HG02840 (cell line): ENCODE data around the gene CCDC88C.
"Not testable (repeated sequence)": the region's sequence is repeated elsewhere in the genome, so short reads cannot be mapped to it uniquely, and the experiment has no call there.

Experiments
- ATAC-seq: cut with Tn5 transposase; IDR thresholded peaks from one replicate; pipeline ENCODE4 v1.9.1; 2021; ENCODE audit warnings: mild to moderate bottlenecking, moderate library complexity, moderate number of reproducible peaks; ENCODE audit not compliant: unreplicated experiment, low FRiP score

Gene CCDC88C

DNA sequence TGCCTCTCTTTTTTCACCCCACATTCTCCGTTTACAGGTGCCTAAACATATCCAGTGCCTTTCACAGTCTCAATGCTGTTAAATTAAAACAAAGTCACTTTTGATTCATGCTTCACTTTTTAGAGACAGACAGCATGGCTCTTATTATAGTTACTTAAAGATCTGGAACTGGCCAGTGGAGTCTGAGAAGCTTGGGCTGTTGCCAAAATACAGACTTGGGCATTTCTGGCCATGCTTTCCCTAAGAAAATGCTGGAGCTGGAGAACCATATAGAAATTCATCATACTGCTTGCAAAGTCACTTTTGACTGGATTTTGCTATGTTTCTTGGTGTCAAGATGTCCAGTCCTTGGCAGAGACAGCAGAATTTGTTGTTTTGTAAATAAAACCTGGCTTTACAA lies 161.0 kb downstream of the CCDC88C start:
- ATAC-seq, result no peak

DNA sequence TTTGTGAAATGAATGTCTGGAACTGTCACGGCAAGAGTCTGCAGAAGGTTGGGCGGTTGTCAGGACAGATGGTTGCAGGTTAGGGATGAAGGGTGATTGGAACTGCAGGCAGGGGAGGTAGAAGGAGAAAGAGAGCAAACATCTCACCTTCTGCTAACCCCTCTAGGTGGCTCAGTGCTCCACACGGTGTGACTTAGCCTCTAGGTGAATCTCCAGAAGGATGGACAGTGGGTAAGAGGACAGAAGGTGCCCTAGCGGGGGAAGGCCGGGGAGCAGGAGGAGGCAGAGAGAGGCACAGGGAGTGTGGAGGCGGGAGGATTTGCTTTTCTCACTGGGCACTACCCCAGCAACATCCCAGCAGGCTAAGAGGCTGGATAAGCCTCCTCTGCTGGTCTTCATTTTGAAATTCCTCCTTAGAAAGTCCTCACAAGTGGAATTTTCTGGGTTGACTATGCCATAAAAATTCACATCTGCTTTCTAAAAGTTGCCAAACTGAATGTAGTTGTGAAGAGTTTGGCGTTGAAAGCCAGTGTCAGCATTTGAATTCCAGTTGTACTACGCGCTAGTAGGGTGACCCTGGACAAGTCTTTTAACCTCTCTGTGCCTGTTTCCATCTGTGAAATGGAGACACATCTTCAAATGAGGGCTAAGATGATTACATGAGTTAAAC lies 162.5 kb downstream of the CCDC88C start:
- ATAC-seq, result no peak

DNA sequence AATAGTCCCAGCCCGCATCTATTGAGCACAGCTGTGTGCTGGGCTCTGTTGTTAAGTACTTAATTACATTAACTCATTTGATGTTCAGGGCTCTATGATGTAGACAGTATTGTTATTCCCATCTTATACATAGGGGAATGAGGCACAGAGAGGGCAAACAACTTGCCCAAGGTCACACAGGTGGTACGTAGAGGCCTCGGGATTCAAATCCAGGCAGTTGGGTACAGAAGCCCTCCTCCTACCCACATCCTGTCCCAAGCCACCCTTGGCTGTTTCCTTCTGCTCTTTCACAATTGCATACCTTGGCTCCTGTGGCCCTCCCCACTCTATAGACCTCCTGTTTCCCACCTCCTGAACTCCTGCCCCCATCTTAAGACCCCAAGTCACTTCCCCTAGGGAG lies 163.2 kb downstream of the CCDC88C start:
- no peak for ATAC-seq

DNA sequence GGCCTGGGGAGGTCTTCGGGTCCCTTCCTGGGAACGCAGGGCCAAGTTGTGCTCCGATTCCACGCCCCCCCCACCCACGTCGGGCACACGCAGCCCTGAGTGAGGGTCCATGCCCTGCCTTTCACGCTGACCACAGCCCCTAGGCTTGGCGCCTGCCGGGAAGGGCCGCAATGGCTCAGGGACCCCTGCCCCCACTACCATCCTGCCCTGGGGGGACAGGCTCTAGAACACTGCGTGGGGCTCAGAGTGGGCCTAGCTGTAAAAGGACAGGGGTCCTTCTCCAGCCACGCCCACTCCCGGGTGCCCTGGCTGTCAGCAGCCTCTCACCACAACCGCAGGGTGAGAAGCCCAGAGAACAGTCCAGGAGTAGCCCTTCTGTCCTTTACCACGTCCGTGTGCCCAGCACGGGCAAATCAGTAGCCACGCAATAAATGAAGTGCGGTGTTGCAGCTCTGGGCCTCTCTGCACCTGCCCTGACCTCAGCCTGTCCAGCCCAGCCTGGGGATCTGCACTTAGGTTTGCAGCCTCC lies 163.8 kb downstream of the CCDC88C start:
- ATAC-seq, result no peak

DNA sequence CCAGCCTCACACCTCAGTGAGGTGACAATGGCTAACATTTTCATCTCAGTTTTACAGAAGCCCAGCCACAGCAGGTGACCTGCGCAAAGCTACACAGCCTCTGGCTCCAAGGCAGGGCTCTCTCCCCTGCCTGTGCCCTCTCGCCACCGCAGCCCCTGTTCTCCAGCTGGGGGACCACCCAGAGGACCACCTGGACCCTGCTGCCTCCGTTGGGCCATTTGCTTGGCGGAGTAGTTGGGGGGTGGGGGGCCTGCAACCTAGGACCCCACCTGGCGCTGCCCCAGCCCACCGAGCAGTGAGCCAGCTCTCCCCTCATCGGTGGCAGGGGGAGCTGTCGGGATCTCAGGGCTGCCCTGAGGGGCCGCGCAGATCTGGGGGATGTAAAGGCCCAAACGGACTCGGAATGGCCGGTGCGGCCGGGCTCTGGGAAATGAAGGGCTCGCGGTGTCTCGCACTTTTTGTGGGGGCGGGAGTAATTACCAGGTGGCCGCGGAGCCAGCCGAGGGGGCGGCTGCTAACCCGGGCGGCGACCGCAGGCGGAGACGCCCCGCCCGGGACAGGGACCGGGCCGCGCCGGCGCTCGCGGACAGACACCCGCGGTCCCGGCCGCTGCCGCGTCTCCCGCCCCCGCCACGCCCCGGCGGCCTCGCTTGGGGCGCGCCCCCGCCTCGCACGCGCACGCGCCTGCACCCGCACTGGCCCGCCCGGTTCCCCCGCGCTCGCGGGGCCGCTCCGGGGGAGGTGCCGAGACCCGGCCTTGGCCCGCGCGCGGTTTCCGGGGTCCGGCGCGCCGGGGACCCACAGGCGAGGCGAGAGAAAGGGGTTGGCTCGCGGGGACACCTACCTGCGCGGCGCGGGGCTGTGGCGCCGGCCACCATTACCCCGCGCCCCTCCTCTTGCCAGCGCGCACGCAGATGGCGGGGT lies 164.5 kb downstream of the CCDC88C start:
- ATAC-seq, result no peak

DNA sequence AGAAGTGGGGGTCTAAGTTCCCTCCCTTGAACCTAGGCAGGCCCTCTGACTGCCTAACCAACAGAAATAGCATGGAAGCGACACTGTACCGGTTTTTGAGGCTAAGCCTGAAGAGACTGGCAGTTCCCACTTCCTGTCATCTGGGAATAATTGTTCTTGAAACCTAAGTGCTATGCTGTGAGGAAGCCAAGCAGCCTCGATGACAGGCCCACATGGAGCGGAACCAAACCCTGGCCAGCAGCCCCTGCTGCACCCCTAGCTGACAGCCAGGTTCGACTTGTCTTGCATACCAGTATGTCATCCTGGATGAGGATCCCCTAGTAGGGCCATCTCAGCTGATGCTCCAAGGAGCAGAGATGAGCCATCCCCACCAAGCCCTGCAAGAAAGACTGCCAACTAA lies 166.7 kb downstream of the CCDC88C start:
- ATAC-seq, result no peak

DNA sequence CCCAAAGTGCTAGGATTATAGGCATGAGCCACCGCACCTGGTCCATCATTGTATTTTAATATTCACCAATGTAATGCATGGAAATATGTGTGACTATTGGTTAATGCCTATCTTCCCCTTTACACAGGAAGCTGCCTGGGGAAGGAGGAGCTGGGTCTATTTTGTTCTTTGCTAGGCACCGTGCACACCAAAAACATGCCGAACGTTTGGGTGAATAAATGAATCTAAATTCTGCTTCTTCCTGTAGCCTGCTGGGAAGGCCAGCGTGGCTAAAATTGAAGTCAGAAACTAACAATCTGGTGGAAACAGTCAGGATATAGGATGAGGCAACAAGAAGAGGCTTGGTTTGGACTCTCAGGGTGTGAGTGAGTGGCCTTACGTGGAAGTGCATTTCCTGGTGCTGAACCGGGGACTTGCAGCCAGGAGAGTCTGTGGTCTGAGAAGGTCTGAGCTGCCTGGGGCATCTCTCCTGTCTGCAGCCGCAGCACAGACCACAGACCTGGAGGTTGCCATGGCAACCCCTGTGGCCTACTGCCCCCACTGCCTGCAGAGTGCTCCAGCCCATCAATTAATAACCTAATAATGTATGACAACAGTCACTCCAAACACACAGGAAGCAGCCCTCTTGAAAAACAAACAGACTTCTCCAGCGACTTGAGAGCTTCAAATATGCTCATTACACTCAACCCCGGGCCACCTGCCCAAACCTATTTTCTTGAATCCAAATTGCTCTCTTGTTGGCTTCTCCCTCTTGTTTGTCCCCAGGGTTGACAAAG lies 167.6 kb downstream of the CCDC88C start:
- ATAC-seq, result peak; percentile 89

DNA sequence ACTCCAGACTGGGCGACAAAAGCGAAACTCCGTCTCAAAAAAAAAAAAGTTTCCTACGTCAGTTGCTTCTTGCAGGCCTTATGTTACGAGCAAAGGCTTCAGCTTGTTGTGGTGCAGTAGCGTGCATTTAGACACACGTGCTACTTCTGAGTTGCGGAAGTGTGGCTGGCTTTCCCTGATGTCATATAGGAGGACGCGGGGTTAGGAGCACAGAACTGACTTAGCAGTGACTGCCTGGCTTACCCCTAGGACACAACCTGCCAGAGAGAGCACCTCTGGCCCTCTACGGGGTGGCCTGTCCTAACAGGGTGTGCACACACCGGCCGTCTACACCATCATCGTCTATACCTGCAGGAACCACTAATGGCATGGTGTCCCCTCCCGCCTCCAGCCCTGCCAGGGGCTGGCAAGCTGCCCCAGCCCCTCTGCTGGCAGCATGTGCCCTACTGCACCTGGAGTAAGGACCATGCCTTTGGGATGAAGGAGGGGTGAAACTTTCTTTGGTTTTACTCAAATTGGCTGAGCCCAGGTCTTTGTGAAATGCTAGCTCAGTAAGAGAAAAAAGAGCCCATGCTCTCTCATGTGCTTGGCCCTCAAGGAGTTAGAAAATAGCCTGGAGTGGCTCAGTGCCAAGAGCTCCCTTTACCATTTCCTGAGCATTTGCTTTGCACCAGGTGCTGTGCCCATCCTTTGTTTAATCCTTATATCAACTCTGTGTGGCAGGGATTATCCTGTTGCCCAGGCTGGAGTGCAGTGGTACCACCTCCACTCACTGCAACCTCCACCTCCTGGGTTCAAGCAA lies 171.4 kb downstream of the CCDC88C start:
- ATAC-seq, result no peak

DNA sequence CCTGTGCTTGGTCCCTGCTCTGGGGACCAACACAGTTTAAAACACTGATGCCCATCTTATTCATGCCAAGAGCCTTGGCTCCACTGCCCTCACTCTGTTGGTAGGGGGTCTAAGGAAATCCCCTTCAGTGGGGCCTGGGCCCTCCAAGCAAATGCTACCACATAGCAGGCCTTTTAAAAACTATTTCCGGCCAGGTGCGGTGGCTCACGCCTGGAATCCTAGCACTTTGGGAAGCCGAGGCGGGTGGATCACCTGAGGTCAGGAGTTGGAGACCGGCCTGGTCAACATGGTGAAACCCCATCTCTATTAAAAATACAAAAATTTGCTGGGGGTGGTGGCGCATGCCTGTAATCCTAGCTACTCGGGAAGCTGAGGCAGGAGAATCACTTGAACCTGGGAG lies 172.0 kb downstream of the CCDC88C start:
- ATAC-seq, result not testable (repeated sequence)

DNA sequence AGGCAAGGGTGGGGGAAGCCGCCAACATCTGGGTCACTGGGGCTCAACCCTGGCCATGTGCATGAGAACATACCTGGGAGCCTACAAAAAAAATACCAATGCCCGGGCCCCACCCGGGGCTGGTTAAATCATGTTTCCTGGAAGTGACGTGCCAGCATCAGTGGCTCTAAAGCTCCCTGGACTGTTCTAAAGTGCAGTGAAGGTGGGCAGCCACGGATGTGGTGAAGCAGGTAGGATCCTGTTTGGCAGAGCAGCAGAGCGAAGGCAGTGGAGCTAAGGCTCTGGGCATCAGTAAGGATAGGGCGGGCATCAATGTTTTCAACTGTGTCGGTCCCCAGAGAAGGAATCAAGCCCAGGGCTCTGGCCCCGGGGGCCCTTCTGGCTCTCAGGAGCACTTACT lies 172.6 kb downstream of the CCDC88C start:
- ATAC-seq, result no peak

DNA sequence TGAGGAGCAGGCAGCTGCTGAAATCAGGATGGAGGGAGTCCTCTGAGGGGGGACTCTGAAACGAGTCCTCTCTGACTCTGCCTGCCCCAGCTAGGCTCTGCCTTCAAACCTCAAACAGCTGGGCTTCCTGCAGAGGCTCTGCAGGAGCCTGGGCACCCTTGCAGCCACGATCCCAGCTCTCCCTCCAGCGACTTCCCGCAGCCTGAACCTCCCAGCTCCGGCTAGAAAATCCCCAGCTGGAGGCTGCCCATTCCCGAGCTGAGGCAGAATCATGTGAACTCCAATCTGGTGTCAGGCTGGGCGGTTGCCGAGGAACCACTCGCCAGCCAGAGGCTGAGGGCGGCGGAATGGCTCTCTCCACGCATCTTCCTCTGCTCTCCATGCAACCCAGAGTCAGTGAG lies 173.1 kb downstream of the CCDC88C start, which contains the start of gene GPR68:
GPR68 (minus strand) TSS at position 204 of the 401 bp plus-strand sequence. CDS start 9,654 bp downstream, outside the sequence.
- ATAC-seq, result no peak

DNA sequence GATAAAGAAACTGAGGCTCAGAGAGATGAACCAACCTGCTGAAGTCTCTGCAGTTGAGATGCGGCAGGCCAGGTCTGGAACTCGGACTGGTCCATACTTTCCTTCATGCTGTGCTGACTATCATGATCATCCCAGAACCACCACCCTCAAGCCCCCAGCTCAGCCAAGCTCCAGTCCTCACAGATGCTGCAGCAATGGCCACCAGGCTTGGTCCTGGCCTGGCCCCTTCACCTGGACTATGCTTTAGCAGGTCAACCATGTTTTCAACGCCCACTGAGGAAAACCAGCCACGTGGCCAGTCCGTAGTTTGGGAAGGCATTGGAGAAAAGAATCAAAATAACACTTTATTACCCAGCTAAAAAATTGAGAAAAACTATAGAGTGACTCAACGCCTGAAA lies 174.5 kb downstream of the CCDC88C start:
- no peak for ATAC-seq

DNA sequence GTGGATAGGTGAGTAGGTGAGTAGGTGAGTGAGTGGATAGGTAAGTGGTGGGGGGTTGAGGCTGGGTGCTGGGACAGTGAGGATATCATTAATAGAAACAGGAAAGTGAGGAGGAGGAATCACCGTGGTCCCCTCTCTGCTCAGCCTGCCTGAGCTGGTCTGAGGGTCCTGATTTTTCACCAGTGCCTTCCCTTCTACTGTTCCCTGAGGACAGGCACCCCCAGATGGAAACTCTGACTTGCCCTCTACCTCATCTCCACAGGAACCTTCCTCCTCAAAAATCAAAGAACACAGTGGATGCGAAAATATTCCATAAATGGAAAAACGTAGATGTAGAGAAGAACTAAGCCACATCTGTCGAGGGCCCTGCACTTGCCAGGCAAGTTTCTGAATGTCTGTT lies 175.0 kb downstream of the CCDC88C start:
- ATAC-seq, result no peak

DNA sequence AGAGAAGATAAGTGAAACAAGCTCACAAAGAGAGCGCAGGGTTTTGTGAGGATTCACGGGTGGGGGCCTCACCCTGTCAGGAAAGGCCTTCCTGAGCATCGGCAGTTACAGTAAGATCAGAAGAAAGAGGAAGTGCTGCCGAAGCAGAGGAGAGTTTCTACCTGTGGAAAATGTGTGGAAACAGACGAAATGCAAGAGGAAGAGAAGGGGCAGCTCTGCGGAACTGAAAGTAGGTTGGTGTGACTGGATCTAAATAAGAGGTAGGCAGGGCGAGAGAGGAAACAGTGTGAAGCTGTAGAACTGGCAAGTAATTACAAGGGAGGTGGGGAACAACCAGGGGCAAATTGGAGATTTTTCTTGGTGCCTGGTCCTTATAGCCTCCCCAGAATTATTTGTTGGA lies 175.8 kb downstream of the CCDC88C start:
- ATAC-seq, result no peak

DNA sequence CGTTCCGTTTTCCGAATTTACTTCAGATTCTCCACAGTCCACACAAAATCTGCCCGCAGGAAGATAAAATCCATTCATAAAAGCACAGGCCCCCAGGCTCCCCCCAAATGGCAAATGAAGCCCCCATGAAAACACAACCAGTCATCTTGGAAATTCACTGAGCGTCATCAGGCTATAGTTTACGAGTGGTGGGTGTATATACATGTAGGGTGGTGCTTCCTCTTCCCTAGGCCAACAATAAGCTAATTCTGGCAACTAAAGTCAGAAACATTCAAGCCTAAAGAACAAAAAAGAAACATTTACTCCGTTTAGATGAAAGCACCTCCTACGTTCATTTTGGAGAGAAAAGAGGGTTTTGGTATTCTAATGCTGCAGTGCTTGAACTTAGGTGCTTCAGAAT lies 179.0 kb downstream of the CCDC88C start:
- no peak for ATAC-seq

DNA sequence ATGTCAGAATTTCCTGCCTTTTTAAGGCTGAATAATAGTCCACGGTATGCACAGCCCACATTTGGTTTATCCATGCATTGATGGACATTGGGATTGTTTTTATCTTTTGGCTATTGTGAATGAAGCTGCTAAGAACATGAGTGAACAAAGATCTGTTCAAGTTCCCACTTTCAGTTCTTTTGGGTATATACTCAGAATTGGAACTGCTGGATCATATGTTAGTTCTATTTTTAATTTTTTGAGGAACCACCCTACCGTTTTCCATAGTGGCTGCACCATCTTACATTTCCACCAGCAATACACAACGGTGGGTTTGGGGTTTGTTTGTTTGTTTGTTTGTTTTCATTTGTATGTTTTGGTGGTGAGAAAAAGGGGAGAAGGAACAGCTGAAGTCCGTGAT lies 179.5 kb downstream of the CCDC88C start:
- ATAC-seq, result no peak

DNA sequence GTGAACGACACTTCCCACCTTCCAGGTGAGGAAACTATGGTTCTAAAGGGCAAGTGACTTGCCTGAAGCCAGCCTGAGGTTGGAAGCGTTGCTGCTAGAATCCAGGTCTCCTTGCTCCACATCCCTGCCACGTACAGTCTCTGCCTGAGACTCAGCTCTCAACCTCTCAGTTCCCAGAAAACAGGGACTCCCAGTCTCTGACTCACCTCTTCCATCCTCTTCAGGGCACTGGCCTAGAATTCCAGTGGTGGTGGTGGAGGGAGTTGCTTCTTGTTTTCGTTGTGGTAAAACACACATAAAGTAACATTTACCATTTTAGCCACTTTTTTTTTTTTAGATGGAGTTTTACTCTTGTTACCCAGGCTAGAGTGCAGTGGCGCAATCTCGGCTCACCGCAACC lies 180.4 kb downstream of the CCDC88C start:
- no peak for ATAC-seq

DNA sequence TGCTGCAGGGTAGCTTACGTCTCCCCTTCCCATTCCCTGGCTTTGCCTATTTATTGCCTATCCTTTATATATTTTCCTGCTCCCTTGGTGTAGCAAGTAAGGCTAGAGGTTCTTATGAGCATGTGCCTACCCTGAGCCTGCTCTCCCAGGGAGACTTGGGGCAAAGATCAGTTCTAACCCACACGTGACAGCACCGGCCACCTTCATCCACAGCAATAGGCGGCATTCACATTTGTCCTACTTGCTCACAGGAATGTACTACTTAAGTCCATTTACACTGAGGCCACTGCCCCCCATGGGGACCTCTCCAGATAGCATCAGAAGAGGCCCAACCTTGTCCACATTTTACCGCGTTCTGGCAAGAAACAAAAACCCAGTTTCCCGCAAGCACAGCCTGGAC lies 181.8 kb downstream of the CCDC88C start:
- ATAC-seq, result no peak

DNA sequence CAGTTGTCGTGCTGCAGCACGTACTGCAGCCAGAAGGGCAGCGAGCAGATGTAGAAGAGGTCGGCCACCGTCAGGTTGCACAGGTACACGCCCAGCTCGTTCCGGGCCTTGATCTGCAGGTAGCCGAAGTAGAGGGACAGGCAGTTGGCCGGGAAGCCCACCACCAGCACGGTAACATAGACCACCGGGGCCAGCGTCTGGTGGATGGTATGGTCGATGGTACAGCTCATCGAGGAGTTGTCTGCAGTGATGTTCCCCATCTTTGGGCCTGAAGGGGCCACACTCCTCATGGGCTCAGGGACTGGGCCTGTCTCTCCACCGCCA lies 182.9 kb downstream of the CCDC88C start:
- no peak for ATAC-seq
